Ovary (tissue), 3 donors: ENCODE measurements around the gene CABP4.

Experiments used
- CTCF ChIP-seq, 3 donors: fragments of 450-650 bp in 2 of 3; fragments of 200-600 bp in 1 of 3; IDR thresholded peaks; one replicate each; pipeline versions ENCODE4 v1.5.1 to v1.8.0; 2016 to 2022; ENCODE audit warnings: antibody characterized with exemption in 3 of 3, mild to moderate bottlenecking in 1 of 3
- EP300 ChIP-seq: sonication (generic); formaldehyde crosslinking; IDR thresholded peaks from one replicate; pipeline ENCODE4 v1.6.1; 2017; ENCODE audit warnings: antibody characterized with exemption
- POLR2A ChIP-seq: fragments of 450-650 bp; IDR thresholded peaks from one replicate; pipeline ENCODE4 v1.6.1; 2017; ENCODE audit warnings: antibody characterized with exemption, mild to moderate bottlenecking, moderate library complexity
- donor health status: DM: no; HTN: no; CAD: no.

DNA sequence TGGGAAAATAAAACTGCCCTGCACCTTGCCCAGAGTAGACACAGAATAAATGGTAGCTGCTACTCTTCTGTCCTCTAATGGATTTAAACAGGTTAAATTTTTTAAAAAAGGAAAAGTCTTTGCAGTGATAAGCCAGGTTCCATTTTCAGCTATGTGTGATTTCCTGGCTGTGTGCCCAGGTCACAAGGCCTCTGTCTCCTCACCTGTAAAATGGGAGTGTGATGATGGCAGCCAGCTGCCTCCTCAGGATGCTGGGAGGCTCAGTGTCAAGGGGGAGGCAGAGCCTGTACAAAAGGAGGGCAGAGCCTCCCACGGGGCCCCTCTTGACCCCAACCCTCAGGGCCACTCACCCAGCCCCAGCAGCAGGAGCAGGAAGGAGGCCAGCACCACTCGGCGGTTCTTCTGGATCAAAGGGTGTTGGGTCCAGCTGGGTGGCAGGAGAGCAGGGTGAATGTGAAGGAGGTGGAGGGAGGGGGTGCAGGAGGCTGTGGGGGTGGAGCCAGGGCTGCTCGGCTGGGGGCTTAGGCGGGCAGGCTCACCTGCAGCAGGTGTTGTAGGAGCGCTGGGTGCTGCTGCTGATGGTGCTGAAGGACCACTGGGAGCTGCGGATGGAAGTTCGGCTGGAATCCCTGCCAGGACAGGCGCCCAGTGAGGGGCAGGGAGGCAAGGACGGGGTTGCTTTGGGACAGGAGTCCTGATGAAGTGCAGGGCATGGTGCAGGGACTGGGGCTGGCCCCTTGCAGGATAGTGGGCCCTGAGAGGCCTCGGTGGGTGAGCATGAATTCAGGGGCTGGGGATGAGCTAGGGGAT is 12.0 kb downstream of the CABP4 start:
- TF ChIP-seq CTCF (IDR thresholded peaks at IDR 0.05) (no peak), POLR2A (no peak), EP300 (no peak)
